Jurkat, Clone E6-1 (cell line): ENCODE measurements around the gene PARP8.

Experiments
- DNase-seq: peaks from one replicate; pipeline ENCODE4 v3.0.0-alpha.2; 2011; ENCODE audit warnings: low read depth, low spot score
- H3K4me3 ChIP-seq: 2 replicates; pipeline ENCODE4 v1.5.1; 2011; ENCODE audit warnings: mild to moderate bottlenecking, low read length, control low read depth, moderate library complexity

PARP8 gene

DNA sequence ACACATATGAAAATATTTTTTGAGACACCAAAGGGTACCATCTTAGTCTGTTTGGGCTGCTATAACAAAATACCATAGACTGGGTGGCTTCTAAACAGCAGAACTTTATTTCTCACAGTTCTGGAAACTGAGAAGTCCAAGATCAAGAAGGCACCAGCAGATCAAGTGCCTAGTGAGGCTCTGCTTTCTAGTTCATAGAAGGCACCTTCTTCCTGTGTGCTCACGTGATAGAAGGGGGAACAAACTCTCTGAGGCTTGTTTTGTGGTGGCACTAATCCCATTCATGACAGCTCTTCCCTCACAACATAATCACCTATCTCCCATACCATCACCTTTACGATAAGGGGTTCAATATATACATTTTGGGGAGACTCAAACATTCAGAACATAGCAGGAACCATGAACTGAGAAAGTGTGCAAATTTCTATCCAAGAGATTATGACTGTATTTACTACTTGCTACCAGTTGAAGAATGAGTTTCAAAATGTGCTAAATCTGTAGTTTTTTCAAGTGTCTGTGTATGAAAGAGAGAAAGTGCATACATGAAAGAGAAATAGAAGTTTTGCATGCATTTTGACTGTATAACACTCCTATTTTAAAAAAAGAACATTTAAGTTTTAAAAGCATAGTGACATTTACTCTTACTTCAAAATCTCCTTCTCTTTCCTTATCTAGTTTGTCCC is 207.3 kb downstream of the PARP8 start:
- H3K4me3 ChIP-seq: no peak overlapping the region
- peak; percentile 35 for DNase-seq

DNA sequence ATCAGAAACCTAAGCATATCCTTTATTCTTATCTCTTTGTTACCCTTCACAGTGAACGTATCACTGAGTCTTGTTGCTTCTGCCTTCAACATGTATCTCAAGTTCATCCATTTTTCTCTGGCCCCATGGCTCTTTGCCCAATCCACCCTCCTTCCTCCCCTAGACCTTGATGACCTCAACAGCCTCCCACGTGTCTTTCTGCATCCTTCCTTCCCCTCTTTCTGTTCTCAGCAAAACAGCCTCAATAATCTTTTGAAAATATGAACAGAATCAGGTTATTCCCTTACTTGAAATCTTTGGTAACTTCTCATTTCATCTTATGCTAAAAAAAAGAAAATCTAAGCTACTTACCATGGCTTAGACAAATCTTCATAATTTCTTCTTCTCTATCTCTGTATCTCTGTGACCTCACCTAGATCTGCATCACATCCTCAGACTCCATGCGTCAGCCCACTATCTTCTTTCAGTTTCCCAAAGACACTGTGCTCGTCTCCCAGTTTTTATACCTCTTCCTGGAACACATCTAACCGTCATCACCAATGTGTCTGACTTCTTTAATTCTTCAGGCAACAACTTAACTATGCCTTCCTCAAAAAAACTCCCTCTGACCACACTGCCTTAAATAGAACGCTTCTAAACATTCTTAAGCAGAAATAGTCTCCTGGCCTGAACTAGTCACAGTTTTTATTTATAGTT is 208.0 kb downstream of the PARP8 start:
- DNase-seq: no peak
- H3K4me3 ChIP-seq: no peak overlapping the region

DNA sequence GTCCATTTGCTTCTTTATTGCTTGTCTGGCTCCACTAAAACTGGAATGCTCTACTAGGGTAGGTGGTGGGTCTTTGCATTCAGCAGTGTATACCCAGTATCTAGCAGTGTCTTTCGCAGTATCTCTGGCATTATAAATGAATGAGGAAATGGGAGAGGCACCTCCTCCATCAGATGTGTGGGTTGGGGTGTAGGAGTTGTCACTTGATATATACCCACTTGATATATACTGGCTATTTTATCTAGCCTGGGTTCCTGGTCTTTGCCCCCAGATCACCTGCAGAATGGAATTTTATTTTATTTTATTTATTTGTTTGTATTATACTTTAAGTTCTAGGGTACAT is 208.5 kb downstream of the PARP8 start:
- DNase-seq: no peak
- no peak overlapping the region for H3K4me3 ChIP-seq

DNA sequence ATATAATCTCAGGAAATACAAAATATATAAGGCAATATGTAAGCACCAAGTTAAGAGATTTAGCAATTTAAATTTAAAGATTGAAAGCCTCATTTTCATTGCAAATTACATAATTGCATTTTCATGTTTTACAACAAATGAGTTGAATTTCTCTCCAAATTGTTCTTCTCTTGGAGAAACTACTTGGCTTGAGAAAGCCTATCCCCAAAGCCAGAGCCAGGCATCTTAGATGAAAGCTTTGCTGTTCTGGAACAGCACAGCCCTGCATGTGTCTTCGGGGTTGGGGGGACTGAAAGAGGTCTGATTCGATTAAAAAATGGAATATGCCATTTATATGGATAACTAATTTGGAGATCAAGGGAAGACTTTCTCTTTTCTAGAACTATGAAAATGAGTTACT is 212.0 kb downstream of the PARP8 start:
- H3K4me3 ChIP-seq: no peak overlapping the region
- DNase-seq: no peak

DNA sequence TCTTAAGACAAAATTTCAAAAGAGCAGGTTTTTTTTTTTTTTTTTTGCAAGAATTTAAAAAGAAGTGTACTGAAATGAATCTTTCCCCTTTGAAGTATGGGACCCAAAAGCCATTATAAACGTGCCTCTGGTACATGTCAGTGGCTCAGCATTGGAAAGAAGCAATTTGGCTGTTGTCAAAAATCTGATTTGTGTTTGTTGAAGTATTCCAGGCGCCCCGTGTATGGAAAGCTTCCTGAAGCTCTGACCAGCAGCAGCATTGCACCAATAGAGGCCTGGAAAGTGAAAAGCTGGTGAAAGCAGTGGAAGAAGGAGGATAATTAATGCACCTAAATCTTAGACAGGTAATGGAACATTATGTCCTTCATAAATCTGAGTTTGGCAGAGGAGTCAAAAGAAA is 215.0 kb downstream of the PARP8 start:
- no peak overlapping the region for H3K4me3 ChIP-seq
- no peak for DNase-seq

DNA sequence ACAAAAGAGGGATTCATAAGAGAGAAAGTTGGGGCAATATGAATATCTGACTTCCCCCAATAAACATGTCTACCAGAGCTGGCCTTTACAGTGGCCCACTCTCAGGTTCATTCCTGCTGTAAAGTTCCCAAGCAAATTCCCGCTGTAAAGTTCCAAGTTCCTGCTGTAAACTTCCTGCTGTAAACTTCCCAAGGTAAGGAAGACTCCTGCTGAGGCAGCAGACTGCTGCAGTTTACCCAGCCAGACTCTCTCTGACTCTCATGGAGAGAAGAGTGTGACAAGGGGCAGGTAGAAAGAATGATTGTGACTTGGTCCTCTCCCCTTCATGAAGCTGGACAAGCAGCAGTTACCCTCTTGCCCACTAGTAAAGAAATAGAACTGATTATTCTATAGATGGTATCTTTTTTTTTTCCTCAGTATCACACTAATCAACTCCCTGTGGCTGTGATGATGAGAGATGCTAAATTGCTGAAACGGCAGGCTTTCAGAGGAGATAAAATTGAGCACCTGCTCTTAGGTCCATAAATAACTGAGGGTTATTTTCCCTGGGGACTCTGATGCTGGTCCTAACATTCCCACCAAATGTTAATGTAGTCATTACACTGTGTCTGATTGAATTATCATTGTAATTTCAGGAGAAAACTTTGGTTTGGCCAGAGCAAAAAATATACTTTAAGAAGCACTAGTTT is 220.4 kb downstream of the PARP8 start:
- no peak for DNase-seq

DNA sequence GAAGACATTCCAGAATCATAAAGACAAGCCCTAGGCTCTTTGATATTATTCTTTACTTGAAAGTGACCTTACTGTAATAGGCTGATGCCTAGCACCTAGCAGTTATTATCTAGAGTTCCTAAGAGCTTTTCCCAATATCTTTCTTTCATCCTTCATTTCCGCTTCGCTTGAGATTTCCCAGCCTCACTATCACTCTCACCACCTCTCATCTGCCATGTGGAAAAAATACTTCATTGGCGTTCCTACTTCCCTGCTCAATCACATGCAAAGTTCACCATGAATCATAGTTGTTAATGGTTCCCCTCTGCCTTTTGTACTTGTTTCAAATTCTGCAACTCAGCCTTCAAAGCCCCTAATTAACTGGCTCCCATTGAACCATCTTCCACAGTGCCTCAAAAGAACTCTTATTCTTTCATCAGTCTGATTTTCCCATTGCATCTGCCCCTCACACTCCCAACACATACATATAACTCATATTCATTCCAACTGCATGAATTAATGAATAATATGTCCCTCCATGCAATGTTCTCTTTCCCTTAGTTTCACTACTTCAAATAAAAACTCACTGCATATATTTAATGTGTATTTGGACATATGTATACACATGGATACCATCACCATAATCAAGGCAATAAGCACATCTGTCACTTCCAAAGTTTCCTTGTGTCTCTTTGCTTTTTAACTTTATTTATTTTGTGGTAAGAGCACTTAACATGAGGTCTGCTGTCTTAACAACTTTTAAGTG is 221.6 kb downstream of the PARP8 start:
- H3K4me3 ChIP-seq: no peak overlapping the region
- DNase-seq: no peak

More for the DNA sequence above, 220.4 kb downstream of the PARP8 start:
- H3K4me3 ChIP-seq: no peak overlapping the region

DNA sequence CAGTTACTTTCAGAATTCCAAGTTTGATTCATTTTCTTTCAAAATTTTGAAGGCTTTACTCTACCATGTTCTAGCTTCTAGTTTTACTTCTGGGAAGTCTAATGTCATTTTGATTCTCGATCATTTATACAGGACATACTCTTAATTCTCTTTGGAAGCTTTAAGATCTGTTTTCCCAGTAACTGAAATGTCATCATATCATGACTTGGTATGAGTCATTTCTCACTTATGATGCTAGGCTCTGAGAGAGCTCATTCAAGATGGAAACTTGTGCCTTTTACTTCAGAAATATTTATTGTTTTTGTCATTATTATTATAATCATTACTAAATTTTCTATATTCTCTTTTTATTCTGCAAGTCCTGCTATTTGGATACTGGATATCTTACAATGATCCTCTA is 222.3 kb downstream of the PARP8 start:
- DNase-seq: no peak
- no peak overlapping the region for H3K4me3 ChIP-seq

DNA sequence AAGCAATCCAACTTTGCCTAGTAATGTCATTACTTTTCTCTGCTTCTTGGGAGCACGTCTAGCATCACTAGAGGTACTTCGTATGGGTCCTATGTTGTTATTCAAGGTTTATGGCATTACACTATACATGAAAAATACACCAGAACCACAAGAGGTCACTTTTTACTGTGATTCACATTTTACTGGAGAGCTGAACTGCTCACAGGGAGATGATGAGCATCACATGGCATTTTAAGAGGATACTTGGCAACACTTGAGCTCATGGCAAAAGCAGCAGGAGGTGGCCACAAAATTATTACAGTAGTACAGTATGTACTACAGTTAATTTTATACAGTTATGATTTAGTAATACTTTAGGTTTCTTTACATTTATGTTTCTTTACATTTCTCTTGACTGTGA is 223.4 kb downstream of the PARP8 start:
- H3K4me3 ChIP-seq: no peak overlapping the region
- DNase-seq: no peak
